Right forelimb (tissue), 1 donor: ENCODE measurements around the gene PNMA6E.

Experiments
- DNase-seq: peaks from one replicate; pipeline ENCODE4 v3.0.0-alpha.2; 2018

Gene PNMA6E

GRCh38 chrX:153401133-153401764 is at the start of gene PNMA6E:
Gene PNMA6E, minus strand, starts transcription at chrX:153401350. Its CDS starts 2,501 bp downstream, at chrX:153398849.
- DNase-seq, result no peak

- DNase-seq, result no peak
These were observed 49.8 kb upstream of the PNMA6E start for GRCh38 chrX:153450949-153451277.

- no peak for DNase-seq
These were observed 49.2 kb upstream of the PNMA6E start for GRCh38 chrX:153450114-153450948.

GRCh38 chrX:153449368-153450113 is 48.4 kb upstream of the PNMA6E start:
- DNase-seq, result no peak

GRCh38 chrX:153448556-153449367 is 47.6 kb upstream of the PNMA6E start:
- no peak for DNase-seq

- DNase-seq, result no peak
These were observed 46.4 kb upstream of the PNMA6E start for GRCh38 chrX:153447581-153447960.

- DNase-seq, result no peak
These were observed 45.9 kb upstream of the PNMA6E start for GRCh38 chrX:153446950-153447580.

GRCh38 chrX:153446636-153446936 is 45.4 kb upstream of the PNMA6E start:
- no peak for DNase-seq

- no peak for DNase-seq
These were observed 44.9 kb upstream of the PNMA6E start, which contains the start of gene TREX2 for GRCh38 chrX:153445856-153446635. Gene TREX2, minus strand, starts transcription at chrX:153446056. Its CDS starts 626 bp downstream, at chrX:153445430.

GRCh38 chrX:153445106-153445855 is 44.1 kb upstream of the PNMA6E start:
- DNase-seq, result no peak

- DNase-seq, result no peak
These were observed 43.3 kb upstream of the PNMA6E start for GRCh38 chrX:153444333-153445011.

- no peak for DNase-seq
These were observed 42.6 kb upstream of the PNMA6E start for GRCh38 chrX:153443476-153444332.

- DNase-seq, result no peak
These were observed 41.3 kb upstream of the PNMA6E start for GRCh38 chrX:153442463-153442862.

- no peak for DNase-seq
These were observed 40.8 kb upstream of the PNMA6E start for GRCh38 chrX:153441981-153442380.

- no peak for DNase-seq
These were observed 40.1 kb upstream of the PNMA6E start for GRCh38 chrX:153441296-153441695.

- no peak for DNase-seq
These were observed 39.5 kb upstream of the PNMA6E start for GRCh38 chrX:153440556-153441135.

GRCh38 chrX:153439977-153440376 is 38.8 kb upstream of the PNMA6E start:
- DNase-seq, result no peak

GRCh38 chrX:153438532-153438931 is 37.4 kb upstream of the PNMA6E start:
- DNase-seq, result no peak

- DNase-seq, result no peak
These were observed 34.7 kb upstream of the PNMA6E start for GRCh38 chrX:153435845-153436244.
